Neutrophil (primary cell): ENCODE results near the gene CBFA2T2.

Source experiments
- H3K27ac ChIP-seq: fragments of 200-600 bp; sonication (generic); 2 replicates; pipeline ENCODE4 v1.5.1; 2016; ENCODE audit warnings: mild to moderate bottlenecking, moderate library complexity
- H3K27me3 ChIP-seq: fragments of 200-600 bp; sonication (generic); 2 replicates; pipeline ENCODE4 v1.6.0; 2016; ENCODE audit warnings: mild to moderate bottlenecking
- H3K36me3 ChIP-seq: fragments of 200-600 bp; sonication (generic); 2 replicates; pipeline ENCODE4 v1.5.1; 2017
- H3K4me1 ChIP-seq, 2 experiments: fragments of 200-600 bp in 1 of 2; sonication (generic) in 1 of 2; 1 replicate in 1 of 2; 2 replicates in 1 of 2; pipeline versions ENCODE4 v1.5.1 to v1.6.1; 2013 to 2016; ENCODE audit warnings: low read depth in 1 of 2, low read length in 1 of 2, mild to moderate bottlenecking in 1 of 2, moderate library complexity in 1 of 2; ENCODE audit not compliant: control insufficient read depth in 1 of 2, insufficient read depth in 1 of 2
- H3K4me3 ChIP-seq, 2 experiments: fragments of 200-600 bp in 1 of 2; sonication (generic) in 1 of 2; 1 replicate in 1 of 2; 2 replicates in 1 of 2; pipeline ENCODE4 v1.5.1; 2013 to 2016; ENCODE audit warnings: low read depth in 1 of 2, low read length in 1 of 2, mild to moderate bottlenecking in 1 of 2, moderate library complexity in 1 of 2
- H3K9me3 ChIP-seq: fragments of 200-600 bp; sonication (generic); 2 replicates; pipeline ENCODE4 v1.5.1; 2016
- TF ChIP-seq, protein P1 (sequence below): fragments of 200-600 bp; sonication (generic); IDR thresholded peaks from 2 replicates; pipeline ENCODE4 v1.5.1; 2016; ENCODE audit warnings: antibody characterized with exemption

Gene CBFA2T2

DNA sequence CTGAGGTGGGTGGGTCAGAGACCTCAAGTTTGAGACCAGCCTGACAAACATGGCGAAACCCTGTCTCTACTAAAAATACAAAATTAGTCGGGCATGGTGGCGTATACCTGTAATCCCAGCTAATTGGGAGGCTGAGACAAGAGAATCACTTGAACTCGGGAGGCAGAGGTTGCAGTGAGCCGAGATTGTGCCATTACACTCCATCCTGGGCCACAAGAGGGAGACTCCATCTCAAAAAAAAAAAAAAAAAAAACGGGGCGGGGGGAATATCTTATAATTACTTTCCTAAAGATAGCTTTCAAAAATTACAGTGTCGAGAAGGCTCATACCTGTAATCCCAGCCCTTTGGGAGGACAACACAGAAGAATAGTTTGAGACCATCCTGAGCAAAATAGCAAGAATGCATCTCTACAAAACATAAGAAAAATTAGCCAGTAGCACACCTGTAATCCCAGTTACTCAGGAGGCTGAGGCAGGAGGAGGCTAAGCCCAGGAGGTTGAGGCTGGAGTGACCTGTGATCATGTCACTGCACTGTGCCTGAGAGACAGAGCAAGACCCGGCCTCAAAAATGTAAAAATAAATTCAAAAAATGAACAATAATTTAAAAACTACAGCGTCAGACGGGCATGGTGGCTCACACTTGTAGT, 25.8 kb downstream of the CBFA2T2 start:
- H3K9me3 ChIP-seq, result no peaks in the 10 kb centered on the region
- no peak overlapping the region for H3K4me3 ChIP-seq
- TF ChIP-seq, protein P1, sequence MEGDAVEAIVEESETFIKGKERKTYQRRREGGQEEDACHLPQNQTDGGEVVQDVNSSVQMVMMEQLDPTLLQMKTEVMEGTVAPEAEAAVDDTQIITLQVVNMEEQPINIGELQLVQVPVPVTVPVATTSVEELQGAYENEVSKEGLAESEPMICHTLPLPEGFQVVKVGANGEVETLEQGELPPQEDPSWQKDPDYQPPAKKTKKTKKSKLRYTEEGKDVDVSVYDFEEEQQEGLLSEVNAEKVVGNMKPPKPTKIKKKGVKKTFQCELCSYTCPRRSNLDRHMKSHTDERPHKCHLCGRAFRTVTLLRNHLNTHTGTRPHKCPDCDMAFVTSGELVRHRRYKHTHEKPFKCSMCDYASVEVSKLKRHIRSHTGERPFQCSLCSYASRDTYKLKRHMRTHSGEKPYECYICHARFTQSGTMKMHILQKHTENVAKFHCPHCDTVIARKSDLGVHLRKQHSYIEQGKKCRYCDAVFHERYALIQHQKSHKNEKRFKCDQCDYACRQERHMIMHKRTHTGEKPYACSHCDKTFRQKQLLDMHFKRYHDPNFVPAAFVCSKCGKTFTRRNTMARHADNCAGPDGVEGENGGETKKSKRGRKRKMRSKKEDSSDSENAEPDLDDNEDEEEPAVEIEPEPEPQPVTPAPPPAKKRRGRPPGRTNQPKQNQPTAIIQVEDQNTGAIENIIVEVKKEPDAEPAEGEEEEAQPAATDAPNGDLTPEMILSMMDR, result no peak

DNA sequence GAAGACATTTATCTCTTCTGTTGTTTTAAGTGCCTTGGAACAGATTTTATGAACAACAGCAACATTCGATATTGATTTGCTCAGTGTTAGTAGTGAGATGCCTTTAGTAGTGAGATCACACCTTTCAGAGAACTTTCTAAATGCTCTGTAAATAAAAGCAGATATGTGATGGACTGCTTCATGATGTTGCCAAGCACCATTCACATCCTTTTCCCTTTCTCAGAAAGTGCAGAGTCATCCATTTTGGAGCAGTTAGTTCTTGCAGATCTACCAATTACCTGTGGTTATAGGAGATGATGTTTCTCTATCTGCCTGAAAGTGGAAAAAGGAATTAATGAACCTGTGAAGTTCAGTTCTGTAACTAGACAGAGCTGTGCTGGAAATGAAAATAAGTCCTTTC, 27.0 kb downstream of the CBFA2T2 start:
- H3K27ac ChIP-seq, result no peak overlapping the region
- H3K36me3 ChIP-seq, result no peaks in the 10 kb centered on the region
- H3K4me1 ChIP-seq, result no peaks in the 10 kb centered on the region
- H3K9me3 ChIP-seq, result no peaks in the 10 kb centered on the region
- no peak overlapping the region for H3K4me3 ChIP-seq
- no peaks in the 10 kb centered on the region for H3K27me3 ChIP-seq
- TF ChIP-seq, protein P1, result no peak

More for the DNA sequence above, 25.8 kb downstream of the CBFA2T2 start:
- no peaks in the 10 kb centered on the region for H3K4me1 ChIP-seq
- no peaks in the 10 kb centered on the region for H3K36me3 ChIP-seq
- H3K27me3 ChIP-seq, result no peaks in the 10 kb centered on the region
- no peak overlapping the region for H3K27ac ChIP-seq

DNA sequence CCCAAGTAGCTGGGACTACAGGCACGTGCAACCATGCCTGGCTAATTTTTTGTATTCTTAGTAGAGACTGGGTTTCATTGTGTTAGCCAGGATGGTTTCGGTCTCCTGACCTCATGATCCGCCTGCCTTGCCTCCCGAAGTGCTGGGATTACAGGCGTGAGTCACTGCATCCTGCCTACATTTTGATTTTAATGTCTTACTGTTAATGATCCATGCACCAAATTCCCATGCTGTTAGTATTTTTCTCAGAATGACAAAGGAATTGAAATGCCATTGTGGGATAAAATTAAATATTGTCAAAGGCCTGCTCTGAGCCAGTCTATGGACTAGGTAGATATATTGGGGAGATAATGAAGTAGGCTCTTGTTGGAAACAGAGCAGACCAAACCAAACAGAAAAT, 28.2 kb downstream of the CBFA2T2 start:
- TF ChIP-seq, protein P1, result no peak
- no peak overlapping the region for H3K4me3 ChIP-seq
- H3K9me3 ChIP-seq, result no peaks in the 10 kb centered on the region
- no peaks in the 10 kb centered on the region for H3K27me3 ChIP-seq
- no peak overlapping the region for H3K27ac ChIP-seq
- H3K36me3 ChIP-seq, result no peaks in the 10 kb centered on the region
- H3K4me1 ChIP-seq, result no peaks in the 10 kb centered on the region

DNA sequence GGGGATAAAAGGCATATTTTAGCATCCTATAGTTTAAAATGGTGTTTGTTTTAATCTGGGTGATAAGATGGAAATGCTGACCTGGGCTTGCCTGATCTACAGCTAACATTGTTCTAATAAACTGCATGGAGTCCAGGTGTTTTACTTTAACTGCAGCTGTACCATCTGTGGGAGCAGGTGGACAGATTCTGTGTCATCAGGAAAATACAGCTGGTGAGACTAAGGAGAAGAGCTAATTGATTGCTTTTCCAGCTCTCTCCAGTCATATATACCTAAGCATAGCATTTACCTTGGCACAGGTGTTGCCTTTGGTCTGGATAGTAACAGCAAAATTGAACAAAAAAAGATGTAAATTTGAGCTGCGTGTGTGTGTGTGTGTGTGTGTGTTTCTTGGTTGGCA, 31.6 kb downstream of the CBFA2T2 start:
- Histone ChIP-seq H3K27ac (no peak overlapping the region), H3K27me3 (no peaks in the 10 kb centered on the region), H3K9me3 (no peaks in the 10 kb centered on the region), H3K4me3 (no peak overlapping the region), H3K4me1 (no peaks in the 10 kb centered on the region), H3K36me3 (peaks cover 2% of the 10 kb centered on the region)
- TF ChIP-seq, protein P1, result no peak

DNA sequence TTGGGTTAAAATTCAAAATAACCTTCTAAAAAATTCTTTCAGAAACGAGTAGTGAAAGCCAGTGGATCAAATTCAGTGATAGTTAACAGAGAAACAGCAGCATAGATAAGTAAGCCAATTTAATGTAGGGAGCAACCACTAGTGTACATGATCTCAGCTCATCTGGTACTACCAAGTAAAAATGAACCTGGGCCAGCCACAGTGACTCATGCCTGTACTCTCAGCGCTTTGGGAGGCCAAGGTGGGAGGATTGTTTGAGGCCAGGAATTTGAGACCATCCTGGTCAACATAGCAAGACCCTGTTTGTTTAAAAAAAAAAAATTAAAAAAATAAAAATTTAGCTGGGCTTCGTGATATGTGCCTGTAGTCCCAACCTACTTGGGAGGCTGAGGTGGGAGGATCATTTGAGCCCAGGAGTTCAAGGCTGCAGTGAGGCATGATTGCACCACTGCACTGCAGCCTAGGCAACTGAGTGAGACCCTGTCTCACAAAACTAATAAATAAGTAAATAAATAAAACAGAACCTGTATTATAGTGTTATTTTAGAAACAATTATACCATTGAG, 32.4 kb downstream of the CBFA2T2 start:
- no peak overlapping the region for H3K4me3 ChIP-seq
- H3K4me1 ChIP-seq, result no peaks in the 10 kb centered on the region
- no peak overlapping the region for H3K27ac ChIP-seq
- no peaks in the 10 kb centered on the region for H3K27me3 ChIP-seq
- no peaks in the 10 kb centered on the region for H3K9me3 ChIP-seq
- TF ChIP-seq, protein P1, result no peak
- peaks cover 2% of the 10 kb centered on the region for H3K36me3 ChIP-seq
